GM19328 (cell line): ENCODE results near the gene TIGD2.
"Not testable (repeated sequence)": the region's sequence is repeated elsewhere in the genome, so short reads cannot be mapped to it uniquely, and the experiment has no call there.

Source experiments
- ATAC-seq: cut with Tn5 transposase; IDR thresholded peaks from one replicate; pipeline ENCODE4 v1.9.1; 2021; ENCODE audit warnings: mild to moderate bottlenecking, moderate library complexity; ENCODE audit not compliant: unreplicated experiment

TIGD2 gene

DNA sequence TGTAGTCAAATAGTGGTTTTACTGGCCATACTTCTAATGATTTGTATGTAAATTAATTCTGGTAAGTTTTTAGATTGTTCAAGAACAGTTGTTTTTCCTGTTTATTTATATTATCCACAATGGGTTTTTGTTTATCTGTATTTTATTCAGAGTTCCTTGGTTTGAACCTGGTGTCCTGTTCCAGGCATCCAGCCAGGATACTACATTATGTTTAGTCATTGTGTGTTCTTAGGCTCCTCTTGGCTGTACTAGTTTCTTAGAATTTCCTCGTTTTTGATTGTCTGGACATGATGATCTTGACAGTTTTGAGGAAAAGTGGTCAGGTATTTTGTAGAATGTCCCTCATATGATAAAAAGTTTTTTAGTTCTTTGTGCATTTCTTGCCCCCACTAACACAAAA lies 7.8 kb downstream of the TIGD2 start:
- no peak for ATAC-seq

DNA sequence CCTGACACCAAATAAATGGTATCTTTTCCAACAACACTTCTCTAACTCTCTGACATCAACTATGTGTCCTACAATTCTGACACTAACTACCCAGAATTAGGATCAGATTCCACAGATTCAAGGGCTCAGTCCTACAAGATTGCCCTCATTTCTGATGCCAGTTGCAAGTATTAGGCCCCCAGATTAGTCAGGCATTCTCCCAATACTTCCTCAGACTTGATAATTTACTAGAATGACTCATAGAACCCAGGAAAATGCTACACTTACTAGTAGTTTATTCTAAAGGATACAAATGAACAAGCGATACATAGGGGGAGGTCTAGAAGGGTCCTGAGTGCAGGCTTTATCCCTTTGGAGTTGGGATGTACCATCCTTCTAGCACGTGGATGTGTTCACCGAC lies 8.5 kb downstream of the TIGD2 start:
- ATAC-seq = no peak

DNA sequence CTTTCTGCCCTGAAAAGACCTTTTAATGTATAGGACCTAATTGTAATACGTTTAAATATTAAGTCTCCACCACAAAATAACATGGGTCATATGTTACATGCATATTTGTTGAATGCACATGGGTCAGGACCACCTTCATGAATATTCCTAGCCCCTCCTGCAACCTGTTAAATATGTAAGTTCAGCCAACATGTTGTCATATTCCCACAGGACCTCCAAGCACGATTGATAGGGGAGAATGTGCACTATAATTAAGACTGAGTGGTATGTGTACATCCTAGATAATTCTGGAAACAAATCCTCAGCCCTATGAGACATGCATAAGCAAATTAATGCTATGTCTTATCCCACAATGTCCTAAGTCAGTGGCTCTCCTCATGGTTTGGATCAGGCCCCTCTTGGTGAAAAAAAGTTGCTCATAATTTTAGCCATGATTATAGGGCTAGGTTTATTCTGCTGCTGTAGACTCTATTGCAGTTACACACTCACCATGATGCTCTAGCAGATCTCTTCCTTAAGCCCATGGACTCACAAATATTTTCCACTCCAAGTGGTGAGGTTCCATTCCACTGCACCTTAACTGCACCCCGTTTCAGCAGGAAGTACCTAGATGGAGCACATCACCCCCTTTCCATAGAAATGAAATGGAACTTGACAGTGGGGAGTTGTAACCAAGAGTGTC lies 10.2 kb downstream of the TIGD2 start:
- ATAC-seq = no peak

DNA sequence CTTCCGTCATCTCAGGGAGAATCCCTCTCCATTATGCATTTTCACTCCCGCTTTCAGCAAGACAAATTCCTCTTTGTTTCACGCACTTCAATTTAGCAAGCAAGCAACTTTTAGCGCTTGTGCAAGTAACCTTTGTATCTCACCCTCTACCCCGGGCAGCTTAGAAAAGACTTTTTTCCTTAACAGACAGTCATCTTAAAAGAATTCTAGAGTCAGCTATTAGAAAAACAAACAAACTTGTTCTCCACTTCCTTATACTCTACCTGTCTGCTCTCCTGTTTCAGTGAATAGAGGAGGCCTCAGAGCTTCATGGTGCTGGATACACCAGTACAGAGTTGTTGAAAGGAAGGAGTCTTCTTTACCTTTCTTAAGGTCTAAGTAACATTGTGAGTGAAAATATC lies 12.1 kb downstream of the TIGD2 start:
- no peak for ATAC-seq

DNA sequence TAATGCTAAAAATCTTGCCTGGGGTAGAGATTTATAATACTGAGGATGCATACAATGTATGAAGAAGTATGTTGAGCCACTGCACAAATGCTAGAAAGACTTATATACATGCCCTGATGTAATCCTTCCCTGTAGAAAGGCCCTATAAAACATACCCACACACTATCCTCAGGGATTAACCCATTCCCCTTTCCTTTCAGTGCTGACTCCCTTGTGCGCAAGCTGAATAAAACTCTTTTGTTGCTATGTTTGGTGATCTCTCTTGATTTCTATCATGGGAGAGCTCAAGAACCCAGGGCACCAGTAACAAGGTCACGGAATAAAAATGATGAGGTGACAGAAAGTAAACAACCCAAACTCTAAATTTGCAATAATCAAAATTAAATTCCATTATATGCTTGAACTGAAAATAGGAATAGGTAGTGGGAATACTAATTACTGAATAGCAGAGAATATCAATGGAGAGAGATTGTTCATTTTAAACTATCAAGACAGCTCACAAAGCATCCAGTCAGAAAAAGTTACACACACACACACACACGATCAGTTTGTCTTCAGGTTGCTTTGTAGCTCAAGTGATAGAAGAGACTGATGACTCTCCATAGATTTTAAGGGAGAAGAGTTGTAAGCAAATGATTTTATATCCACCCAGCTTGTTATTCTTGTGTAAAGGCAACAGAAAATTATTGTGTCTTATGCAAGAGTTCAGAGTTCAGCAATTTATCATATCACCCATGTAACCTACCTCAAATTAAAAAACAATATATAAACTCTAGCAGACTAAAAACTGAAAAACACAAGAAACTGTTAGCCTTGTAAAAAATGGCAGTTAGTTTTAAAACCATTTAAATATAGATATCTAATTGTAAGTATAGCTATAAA lies 14.8 kb downstream of the TIGD2 start:
- no peak for ATAC-seq

DNA sequence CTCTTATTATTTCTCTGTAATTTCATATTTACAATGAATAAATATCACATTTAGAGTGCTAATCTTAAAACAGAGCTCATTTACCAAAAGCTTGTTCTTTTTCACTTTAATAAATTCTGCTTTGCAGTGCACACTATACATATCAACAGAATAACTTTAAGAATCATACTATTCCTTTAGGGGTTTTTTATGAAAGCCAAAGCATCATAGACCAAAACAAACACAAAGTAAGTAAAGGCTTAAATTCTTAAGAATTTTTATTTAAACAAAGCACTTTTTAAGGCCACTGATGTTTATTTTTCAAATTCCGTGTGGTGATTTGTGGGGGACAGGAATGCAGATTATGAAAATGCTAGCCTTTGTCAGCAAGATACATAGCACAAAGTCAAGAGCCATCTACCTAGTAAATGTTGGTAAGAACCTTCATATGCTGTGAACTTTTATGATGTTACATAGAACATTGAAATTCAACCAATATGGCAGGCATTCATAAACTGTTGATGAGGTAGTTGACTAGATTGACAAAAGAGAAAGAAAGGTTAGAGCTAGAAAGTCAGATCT lies 17.8 kb downstream of the TIGD2 start:
- no peak for ATAC-seq

DNA sequence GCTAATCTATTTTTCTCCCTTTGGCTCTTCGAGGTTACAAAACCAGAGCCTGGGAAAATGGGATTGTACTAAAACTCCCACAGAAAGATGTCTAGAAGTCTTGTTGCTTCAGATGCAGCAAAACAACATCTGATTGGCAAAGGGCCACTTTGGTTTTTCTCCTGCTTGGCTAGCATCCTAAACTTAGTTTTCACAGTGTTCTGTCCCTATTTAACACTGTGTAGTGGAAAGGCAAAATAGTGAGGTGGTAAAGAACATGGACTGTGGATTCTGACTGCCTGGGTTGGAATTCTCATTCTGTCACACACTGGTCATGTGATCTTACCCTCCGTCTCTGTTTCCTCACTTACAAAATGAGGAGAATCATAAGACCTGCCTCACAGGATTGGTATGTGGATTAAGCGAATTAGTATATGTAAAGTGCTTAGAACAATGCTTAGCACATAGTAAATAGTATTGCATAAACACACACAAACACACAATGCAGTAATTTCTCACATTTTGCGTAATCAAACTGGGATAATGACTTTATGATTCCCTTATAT lies 23.5 kb downstream of the TIGD2 start:
- ATAC-seq = no peak

DNA sequence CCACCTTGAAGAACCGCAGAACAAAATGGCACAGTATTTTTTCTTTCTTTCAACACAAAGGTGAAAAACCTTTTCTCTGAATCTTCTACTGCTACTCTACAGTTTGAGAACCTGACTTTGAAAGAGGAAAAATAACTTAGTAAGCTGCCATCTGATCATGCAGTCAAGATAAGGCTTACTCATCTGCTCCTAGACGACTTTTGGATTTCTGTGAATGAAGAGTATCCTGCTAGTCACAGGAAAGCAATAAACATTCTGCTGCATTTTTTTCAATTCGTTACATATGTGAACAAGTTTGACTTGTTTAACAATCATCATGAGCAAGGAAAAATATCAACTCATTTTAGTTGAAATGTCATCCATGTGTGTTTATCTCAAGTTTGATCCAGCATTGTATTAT lies 25.2 kb downstream of the TIGD2 start:
- ATAC-seq = no peak

DNA sequence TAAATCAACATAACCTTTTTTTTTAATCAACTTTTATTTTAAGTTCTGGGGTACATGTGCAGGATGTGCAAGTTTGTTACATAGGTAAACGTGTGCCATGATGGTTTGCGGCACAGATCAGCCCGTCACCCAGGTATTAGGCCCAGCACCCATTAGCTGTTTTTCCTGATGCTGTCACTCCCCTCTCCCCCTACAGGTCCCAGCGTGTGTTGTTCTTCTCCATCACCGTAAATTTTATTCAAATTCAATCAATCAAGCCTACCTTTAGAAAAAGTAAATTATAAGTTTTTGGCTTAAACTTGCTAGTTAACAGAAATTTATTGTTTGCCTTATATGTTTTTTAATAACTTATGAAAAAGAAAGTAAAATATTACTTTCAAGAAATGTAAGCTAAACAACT lies 25.9 kb downstream of the TIGD2 start:
- ATAC-seq = no peak

DNA sequence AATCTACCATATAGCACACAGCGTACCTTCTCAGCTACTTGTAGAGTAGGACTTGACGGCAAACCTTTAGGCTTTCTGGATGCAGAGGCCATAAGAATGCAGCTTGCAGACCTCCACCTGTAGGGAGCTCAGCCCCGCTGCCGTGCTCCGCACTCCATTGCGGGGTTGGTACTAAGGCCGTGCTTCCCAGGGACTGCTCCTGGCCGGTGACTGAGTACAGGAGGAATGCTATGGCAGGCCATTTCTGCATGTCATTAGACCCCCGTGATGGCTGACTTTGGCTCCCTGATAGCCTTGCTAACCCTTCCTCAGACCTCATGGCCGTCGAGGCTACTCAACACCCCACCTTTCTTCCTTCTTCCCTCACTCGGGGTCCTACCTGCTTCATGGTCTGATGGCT lies 26.4 kb downstream of the TIGD2 start:
- ATAC-seq = no peak

DNA sequence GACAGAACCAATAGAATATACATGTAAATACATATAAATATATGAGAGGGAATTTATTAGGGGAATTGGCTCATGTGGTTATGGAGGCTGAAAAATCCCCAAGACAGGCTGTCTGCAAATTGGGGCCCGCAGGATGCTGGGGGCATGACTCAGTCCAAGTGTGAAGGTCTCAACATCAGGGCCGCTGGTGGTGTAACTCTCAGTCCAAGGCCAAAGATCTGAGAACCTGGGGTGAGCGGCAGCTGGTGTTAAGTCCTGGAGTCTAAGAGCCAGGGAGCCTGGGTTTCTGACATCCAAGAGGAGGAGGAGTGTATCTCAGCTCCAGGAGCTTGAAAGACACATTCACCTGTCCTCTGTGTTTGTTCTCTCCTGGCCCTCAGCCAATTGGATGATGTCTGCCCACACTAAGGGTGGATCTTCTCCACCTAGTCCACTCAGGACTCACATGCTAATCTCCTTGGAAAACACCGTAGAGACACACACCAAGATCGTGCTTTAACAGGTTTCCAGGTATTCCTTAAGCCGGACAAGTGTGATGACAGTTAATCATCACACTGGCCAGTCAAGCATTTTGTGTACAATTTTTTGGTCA lies 28.9 kb downstream of the TIGD2 start:
- ATAC-seq = no peak

DNA sequence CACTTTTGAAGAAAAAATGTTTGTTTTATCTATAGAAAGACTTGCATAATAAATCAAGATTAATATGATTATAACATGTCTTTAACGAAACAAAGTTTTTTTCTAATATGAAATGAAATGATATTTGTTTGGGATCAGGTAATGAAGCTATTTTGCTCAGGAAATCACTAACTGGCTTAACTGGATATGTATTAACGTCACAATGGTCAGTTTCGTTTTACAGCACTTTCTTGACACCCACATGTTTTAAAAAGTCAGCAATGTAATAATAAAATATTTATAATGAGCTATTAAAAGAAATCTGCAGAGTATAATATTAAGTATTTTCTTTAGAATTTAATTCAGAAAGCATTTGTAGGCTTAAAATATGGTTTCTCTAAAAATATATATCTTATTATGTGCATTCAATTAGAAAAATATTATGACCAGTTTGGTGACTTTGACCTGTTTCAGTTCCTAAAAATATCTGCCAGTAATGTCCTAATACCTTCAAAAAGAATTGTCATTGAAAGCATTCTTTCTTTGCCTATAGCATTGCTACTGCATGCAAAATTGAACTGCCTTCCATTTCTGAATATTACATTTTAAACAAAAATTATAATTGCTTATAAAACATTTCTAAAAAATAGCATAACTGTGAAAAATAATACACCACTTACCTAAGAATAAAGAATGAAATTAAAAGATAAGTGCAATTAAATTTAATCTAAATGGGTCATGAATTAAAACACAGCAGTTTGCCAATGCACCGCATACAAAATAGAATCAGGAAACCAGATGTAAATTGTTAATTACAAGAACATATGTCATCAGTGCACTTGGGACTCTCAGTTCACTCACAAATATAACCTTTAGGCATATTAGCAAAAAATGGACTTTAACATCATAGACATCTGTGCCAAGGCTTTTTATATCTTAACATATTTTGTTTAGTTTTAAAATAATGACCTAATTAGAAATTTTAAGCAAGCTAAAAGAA lies 31.6 kb downstream of the TIGD2 start:
- ATAC-seq = peak; percentile 78

DNA sequence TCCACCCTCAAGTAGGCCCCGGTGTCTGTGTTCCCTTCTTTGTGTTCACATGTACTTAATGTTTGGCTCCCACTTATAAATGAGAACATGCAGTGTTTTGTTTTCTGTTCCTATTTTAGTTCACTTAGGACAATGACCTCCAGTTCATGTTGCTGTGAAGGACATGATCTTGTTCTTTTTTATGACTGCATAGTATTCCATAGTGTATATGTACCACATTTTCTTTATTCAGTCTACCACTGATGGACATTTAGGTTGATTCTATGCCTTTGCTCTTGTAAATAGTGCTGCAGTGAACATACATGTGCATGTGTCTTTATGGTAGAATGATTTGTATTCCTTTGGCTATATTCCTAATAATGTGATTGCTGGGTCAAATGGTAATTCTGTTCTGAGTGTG lies 33.3 kb downstream of the TIGD2 start:
- not testable (repeated sequence) for ATAC-seq

DNA sequence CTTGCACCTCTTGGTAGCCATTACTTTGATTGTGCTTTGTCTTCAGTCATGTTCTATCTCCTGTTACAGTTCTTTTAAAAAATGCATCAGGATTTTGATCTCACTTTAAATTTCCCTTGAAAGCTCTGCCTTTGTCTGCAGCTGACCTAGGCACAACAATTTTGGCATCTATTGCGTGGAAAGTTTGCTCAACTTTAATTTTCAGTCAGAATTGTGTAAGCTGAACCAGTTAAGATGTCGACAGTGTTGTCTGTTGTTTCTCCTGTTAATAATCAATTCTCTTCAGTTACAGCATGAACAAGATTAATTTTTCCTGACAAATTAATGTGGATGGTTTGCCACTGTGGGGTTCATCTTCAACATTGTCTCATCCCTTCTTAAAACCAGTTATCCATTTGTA lies 34.9 kb downstream of the TIGD2 start:
- ATAC-seq = no peak

DNA sequence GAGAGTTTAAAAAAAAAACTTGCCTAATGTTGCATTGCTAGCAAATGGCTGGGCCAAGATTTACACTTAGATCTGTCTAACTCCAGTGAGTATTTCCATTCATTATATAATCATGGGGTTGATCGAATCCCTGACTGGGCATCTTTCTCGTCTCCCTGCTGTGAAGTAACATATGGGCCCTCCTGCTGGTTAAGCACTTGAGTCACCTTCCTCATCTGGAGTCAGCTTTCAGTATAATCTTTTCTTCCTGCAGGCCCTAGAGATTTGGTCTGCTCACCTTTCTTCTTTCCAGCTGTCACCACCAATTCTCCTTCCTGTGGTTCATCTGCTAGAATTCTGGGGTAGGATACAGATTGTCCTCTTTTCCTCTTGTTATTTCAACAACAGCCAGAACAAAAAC lies 41.6 kb downstream of the TIGD2 start:
- no peak for ATAC-seq

DNA sequence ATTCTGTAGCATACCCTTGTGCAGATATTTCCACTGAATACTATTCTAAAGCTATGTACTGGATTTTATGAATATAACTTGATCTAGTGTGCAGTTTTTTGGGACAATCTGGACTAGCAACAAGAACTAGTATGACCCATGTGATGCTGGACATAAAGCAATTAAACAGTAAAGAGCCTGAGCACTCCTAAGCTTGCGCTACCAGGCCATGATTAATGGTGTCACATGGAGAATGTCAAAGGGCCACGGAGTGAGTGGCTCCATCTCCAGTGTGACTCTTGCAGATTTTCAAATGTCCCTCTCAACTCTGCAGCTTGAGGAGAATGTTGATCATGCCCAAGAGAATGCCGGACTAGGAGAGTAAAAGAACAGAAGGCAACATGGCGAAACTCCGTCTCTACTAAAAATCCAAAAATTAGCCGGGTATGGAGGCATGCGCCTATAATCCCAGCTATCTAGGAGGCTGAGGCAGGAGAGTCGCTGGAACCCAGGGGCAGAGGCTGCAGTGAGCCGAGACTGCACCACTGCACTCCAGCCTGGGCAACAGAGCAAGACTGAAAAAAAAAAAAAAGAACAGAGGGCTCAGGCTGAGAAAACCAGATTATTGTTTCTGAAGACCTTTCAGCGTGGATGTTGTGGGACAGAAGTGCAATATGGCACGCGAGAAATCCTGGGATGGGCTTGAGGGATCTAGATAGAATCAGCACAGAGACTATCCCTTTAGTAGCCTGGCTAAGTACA lies 45.0 kb downstream of the TIGD2 start:
- no peak for ATAC-seq

DNA sequence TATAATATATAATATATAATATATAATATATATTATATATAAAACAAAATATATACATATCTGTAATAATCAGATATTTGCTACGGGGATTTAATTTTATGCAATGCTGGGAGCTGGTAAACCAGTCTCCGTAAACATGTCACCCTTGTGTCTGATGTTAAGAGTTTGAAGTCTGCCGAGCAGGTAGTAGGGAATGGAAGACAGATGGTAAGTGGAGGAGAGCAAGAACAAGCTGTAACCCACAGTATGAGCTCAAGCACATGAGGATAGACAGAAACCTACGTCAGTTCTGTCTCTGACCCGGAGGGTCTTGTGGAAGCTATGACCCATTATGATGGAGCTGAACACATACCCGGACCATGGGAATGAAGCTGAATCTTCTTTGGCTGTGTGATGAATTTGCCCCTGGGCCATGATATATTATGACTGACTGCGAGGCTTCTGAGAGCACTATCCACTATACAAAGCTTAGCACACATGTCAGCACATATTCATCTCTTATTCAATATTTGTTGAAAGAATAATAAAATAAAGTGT lies 46.2 kb downstream of the TIGD2 start:
- ATAC-seq = no peak

DNA sequence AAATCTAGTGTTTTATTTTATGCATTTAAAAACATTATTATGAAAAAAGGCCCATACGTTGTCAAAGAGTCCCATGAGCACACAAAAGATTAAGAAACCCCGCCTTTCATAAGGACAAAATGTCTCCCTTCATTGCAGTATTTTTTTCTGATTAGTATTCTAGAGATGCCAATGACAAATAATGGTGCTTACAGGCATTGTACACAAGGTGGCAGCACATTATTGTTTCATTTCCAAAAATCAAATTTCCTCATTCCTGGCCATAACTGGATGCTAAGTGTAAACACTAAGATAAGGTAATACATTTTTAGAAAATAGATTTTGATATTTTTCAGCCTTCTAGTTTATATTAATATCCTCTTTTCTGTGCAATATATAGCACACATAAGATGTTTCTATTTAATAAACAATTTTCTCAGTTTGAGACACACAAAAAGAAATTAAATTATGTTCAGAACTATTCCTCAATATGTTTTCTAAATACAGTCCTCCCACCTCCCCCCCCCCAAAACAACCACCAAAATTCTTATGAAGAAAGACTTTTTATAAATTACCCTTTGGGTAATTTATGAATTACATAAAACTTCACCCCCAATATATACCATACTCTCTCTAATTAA lies 47.7 kb downstream of the TIGD2 start:
- ATAC-seq = peak; percentile 48

DNA sequence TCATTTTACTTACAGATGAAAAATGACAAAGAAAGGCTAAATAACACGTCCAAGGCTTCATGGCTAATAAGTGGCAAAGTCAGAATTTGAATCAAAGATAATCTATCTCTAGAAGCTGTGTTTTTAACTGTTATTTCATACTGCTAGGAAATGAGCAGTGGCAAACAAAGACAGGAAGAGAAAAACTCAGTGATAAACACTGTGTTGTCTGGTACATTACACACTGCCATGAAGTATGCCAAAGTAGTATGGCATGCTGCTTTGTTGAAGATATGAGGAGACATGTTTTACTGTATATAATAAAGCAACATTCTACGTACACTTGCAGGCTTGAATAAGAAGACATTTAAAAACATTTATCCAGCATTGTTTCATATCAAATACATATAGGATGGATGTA lies 49.5 kb downstream of the TIGD2 start:
- ATAC-seq = no peak
